BE2C (cell line): Measurements from ENCODE around the gene ZNF516.

Source experiments
- DNase-seq: peaks from one replicate; pipeline ENCODE4 v3.0.0-alpha.2; 2020
- H3K27me3 ChIP-seq: fragments of 250-450 bp; sonication (Bioruptor Pico); 2 replicates; pipeline ENCODE4 v1.5.1; 2020; ENCODE audit warnings: mild to moderate bottlenecking
- H3K36me3 ChIP-seq: fragments of 250-450 bp; sonication (Bioruptor Pico); 2 replicates; pipeline ENCODE4 v1.5.1; 2020; ENCODE audit warnings: mild to moderate bottlenecking
- H3K4me1 ChIP-seq: fragments of 250-450 bp; sonication (Bioruptor Pico); 2 replicates; pipeline ENCODE4 v1.5.1; 2020
- H3K4me3 ChIP-seq: 2 replicates; pipeline ENCODE4 v1.5.1; 2011; ENCODE audit warnings: low read depth, low read length
- H3K9me3 ChIP-seq: fragments of 250-450 bp; sonication (Bioruptor Pico); 2 replicates; pipeline ENCODE4 v1.5.1; 2020
- CTCF ChIP-seq: IDR thresholded peaks from 2 replicates; pipeline ENCODE4 v1.5.1; 2012; ENCODE audit warnings: mild to moderate bottlenecking, low read depth, low read length

ZNF516 gene

GRCh38 chr18:76489081-76489480, 6.0 kb downstream of the ZNF516 start:
- DNase-seq, result no peak
- Histone ChIP-seq H3K4me3 (no peak overlapping the region), H3K27me3 (no peaks in the 10 kb centered on the region), H3K4me1 (no peaks in the 10 kb centered on the region), H3K9me3 (no peaks in the 10 kb centered on the region), H3K36me3 (no peaks in the 10 kb centered on the region)
- TF ChIP-seq CTCF, result no peak

GRCh38 chr18:76488190-76488589, 6.9 kb downstream of the ZNF516 start:
- TF ChIP-seq CTCF, result no peak
- Histone ChIP-seq H3K9me3 (no peaks in the 10 kb centered on the region), H3K36me3 (no peaks in the 10 kb centered on the region), H3K4me1 (no peaks in the 10 kb centered on the region), H3K27me3 (no peaks in the 10 kb centered on the region), H3K4me3 (no peak overlapping the region)
- DNase-seq, result no peak

- H3K36me3 ChIP-seq, result no peaks in the 10 kb centered on the region
- H3K27me3 ChIP-seq, result no peaks in the 10 kb centered on the region
- H3K4me3 ChIP-seq, result no peak overlapping the region
- no peaks in the 10 kb centered on the region for H3K9me3 ChIP-seq
- TF ChIP-seq CTCF, result no peak
- no peaks in the 10 kb centered on the region for H3K4me1 ChIP-seq
- peak; percentile 17 for DNase-seq
These were observed 7.3 kb downstream of the ZNF516 start for GRCh38 chr18:76487782-76488181.

- no peak for TF ChIP-seq CTCF
- Histone ChIP-seq H3K27me3 (no peaks in the 10 kb centered on the region), H3K9me3 (no peaks in the 10 kb centered on the region), H3K4me1 (no peaks in the 10 kb centered on the region), H3K4me3 (no peak overlapping the region), H3K36me3 (no peaks in the 10 kb centered on the region)
- DNase-seq, result no peak
These were observed 8.0 kb downstream of the ZNF516 start for GRCh38 chr18:76487070-76487469.

- Histone ChIP-seq H3K36me3 (no peaks in the 10 kb centered on the region), H3K4me3 (no peak overlapping the region), H3K4me1 (no peaks in the 10 kb centered on the region), H3K27me3 (no peaks in the 10 kb centered on the region), H3K9me3 (no peaks in the 10 kb centered on the region)
- DNase-seq, result no peak
- TF ChIP-seq CTCF, result no peak
These were observed 8.5 kb downstream of the ZNF516 start for GRCh38 chr18:76486574-76486973.

GRCh38 chr18:76486038-76486437, 9.0 kb downstream of the ZNF516 start:
- Histone ChIP-seq H3K4me1 (no peaks in the 10 kb centered on the region), H3K9me3 (no peaks in the 10 kb centered on the region), H3K27me3 (no peaks in the 10 kb centered on the region), H3K36me3 (no peaks in the 10 kb centered on the region), H3K4me3 (no peak overlapping the region)
- no peak for TF ChIP-seq CTCF
- no peak for DNase-seq
